WTC11 (cell line): ENCODE results near the gene FADD.

ENCODE experiments used
- ATF2 ChIP-seq: sonication (generic); formaldehyde crosslinking; IDR thresholded peaks from 2 replicates; pipeline ENCODE4 v1.8.1; 2022; ENCODE audit warnings: low read depth, missing genetic modification reagents, borderline replicate concordance
- CBFB ChIP-seq: sonication (generic); formaldehyde crosslinking; IDR thresholded peaks from 2 replicates; pipeline ENCODE4 v1.8.1; 2022; ENCODE audit warnings: mild to moderate bottlenecking, low read depth, missing genetic modification reagents
- CTCF ChIP-seq: fragments of 200-600 bp; IDR thresholded peaks from 2 replicates; pipeline ENCODE4 v1.8.0; 2022; ENCODE audit warnings: antibody characterized with exemption
- ESRRA ChIP-seq: sonication (generic); formaldehyde crosslinking; IDR thresholded peaks from 2 replicates; pipeline ENCODE4 v1.8.1; 2022; ENCODE audit warnings: mild to moderate bottlenecking, missing genetic modification reagents, borderline replicate concordance
- NR2C2 ChIP-seq: sonication (generic); formaldehyde crosslinking; IDR thresholded peaks from 2 replicates; pipeline ENCODE4 v1.8.0; 2022; ENCODE audit warnings: mild to moderate bottlenecking, missing genetic modification reagents
- ZNF138 ChIP-seq: sonication (generic); formaldehyde crosslinking; conservative IDR thresholded peaks from 2 replicates; pipeline ENCODE4 v1.8.1; 2022; ENCODE audit warnings: mild to moderate bottlenecking, moderate library complexity, missing genetic modification reagents
- ZNF232 ChIP-seq: sonication (generic); formaldehyde crosslinking; IDR thresholded peaks from 2 replicates; pipeline ENCODE4 v1.8.0; 2022; ENCODE audit warnings: mild to moderate bottlenecking, missing genetic modification reagents
- ZNF263 ChIP-seq: sonication (generic); formaldehyde crosslinking; IDR thresholded peaks from 2 replicates; pipeline ENCODE4 v1.8.1; 2022; ENCODE audit warnings: low read depth, mild to moderate bottlenecking, moderate library complexity, missing genetic modification reagents
- ZNF317 ChIP-seq: sonication (generic); formaldehyde crosslinking; IDR thresholded peaks from 2 replicates; pipeline ENCODE4 v1.8.1; 2023; ENCODE audit warnings: low read depth, mild to moderate bottlenecking, moderate library complexity, missing genetic modification reagents, borderline replicate concordance
- TF ChIP-seq, protein P1 (sequence below): fragments of 250-450 bp; sonication (Bioruptor Pico); IDR thresholded peaks from 2 replicates; pipeline ENCODE4 v1.9.0; 2021; ENCODE audit warnings: mild to moderate bottlenecking, borderline replicate concordance
- TF ChIP-seq, protein P2 (sequence below): sonication (generic); formaldehyde crosslinking; IDR thresholded peaks from 2 replicates; pipeline ENCODE4 v1.8.1; 2022; ENCODE audit warnings: low read depth, mild to moderate bottlenecking, moderate library complexity, missing genetic modification reagents, borderline replicate concordance
- TF ChIP-seq, protein P3 (sequence below): sonication (generic); formaldehyde crosslinking; IDR thresholded peaks from 2 replicates; pipeline ENCODE4 v1.8.0; 2022; ENCODE audit warnings: mild to moderate bottlenecking, missing genetic modification reagents

- TF ChIP-seq NR2C2 (no peak), CTCF (no peak), ZNF317 (CRISPR knock-in tag) (no peak), ESRRA (CRISPR knock-in tag) (no peak), ATF2 (CRISPR knock-in tag) (no peak), CBFB (CRISPR knock-in tag) (no peak), ZNF263 (CRISPR knock-in tag) (no peak), ZNF138 (CRISPR knock-in tag) (no peak), ZNF232 (no peak)
- TF ChIP-seq, protein P1, sequence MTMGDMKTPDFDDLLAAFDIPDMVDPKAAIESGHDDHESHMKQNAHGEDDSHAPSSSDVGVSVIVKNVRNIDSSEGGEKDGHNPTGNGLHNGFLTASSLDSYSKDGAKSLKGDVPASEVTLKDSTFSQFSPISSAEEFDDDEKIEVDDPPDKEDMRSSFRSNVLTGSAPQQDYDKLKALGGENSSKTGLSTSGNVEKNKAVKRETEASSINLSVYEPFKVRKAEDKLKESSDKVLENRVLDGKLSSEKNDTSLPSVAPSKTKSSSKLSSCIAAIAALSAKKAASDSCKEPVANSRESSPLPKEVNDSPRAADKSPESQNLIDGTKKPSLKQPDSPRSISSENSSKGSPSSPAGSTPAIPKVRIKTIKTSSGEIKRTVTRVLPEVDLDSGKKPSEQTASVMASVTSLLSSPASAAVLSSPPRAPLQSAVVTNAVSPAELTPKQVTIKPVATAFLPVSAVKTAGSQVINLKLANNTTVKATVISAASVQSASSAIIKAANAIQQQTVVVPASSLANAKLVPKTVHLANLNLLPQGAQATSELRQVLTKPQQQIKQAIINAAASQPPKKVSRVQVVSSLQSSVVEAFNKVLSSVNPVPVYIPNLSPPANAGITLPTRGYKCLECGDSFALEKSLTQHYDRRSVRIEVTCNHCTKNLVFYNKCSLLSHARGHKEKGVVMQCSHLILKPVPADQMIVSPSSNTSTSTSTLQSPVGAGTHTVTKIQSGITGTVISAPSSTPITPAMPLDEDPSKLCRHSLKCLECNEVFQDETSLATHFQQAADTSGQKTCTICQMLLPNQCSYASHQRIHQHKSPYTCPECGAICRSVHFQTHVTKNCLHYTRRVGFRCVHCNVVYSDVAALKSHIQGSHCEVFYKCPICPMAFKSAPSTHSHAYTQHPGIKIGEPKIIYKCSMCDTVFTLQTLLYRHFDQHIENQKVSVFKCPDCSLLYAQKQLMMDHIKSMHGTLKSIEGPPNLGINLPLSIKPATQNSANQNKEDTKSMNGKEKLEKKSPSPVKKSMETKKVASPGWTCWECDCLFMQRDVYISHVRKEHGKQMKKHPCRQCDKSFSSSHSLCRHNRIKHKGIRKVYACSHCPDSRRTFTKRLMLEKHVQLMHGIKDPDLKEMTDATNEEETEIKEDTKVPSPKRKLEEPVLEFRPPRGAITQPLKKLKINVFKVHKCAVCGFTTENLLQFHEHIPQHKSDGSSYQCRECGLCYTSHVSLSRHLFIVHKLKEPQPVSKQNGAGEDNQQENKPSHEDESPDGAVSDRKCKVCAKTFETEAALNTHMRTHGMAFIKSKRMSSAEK (CRISPR knock-in tag): no peak
- TF ChIP-seq, protein P2, sequence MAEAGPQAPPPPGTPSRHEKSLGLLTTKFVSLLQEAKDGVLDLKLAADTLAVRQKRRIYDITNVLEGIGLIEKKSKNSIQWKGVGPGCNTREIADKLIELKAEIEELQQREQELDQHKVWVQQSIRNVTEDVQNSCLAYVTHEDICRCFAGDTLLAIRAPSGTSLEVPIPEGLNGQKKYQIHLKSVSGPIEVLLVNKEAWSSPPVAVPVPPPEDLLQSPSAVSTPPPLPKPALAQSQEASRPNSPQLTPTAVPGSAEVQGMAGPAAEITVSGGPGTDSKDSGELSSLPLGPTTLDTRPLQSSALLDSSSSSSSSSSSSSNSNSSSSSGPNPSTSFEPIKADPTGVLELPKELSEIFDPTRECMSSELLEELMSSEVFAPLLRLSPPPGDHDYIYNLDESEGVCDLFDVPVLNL (CRISPR knock-in tag): no peak
- TF ChIP-seq, protein P3, sequence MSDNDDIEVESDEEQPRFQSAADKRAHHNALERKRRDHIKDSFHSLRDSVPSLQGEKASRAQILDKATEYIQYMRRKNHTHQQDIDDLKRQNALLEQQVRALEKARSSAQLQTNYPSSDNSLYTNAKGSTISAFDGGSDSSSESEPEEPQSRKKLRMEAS: no peak
These were observed 2.8 kb upstream of the FADD start for GRCh38 chr11:70200212-70200844.
